GM18499 (cell line): ENCODE results near the gene BTG2.

ENCODE experiments used
- ATAC-seq: cut with Tn5 transposase; IDR thresholded peaks from one replicate; pipeline ENCODE4 v1.9.1; 2021; ENCODE audit warnings: moderate number of reproducible peaks; ENCODE audit not compliant: insufficient read depth, unreplicated experiment

The BTG2 gene

GRCh38 chr1:203335503-203335902 is 30.2 kb downstream of the BTG2 start:
- ATAC-seq = no peak

- ATAC-seq = no peak
These were observed 30.8 kb downstream of the BTG2 start for GRCh38 chr1:203336097-203336496.

- no peak for ATAC-seq
These were observed 33.2 kb downstream of the BTG2 start for GRCh38 chr1:203338335-203339036.

GRCh38 chr1:203340112-203340790 is 34.9 kb downstream of the BTG2 start:
- ATAC-seq = no peak

- no peak for ATAC-seq
These were observed 37.0 kb downstream of the BTG2 start for GRCh38 chr1:203342192-203342940.

- no peak for ATAC-seq
These were observed 38.8 kb downstream of the BTG2 start for GRCh38 chr1:203343956-203344754.

- ATAC-seq = no peak
These were observed 40.9 kb downstream of the BTG2 start for GRCh38 chr1:203346060-203346768.

GRCh38 chr1:203346769-203347102 is 41.4 kb downstream of the BTG2 start:
- ATAC-seq = no peak

- no peak for ATAC-seq
These were observed 43.8 kb downstream of the BTG2 start for GRCh38 chr1:203349166-203349565.

GRCh38 chr1:203349773-203350524 is 44.6 kb downstream of the BTG2 start:
- ATAC-seq = no peak

- ATAC-seq = no peak
These were observed 45.8 kb downstream of the BTG2 start, which contains the start of gene FMOD for GRCh38 chr1:203351037-203351625. Gene FMOD (minus strand): TSS chr1:203351122. CDS start chr1:203348270, 2,852 bp downstream.

- no peak for ATAC-seq
These were observed 48.2 kb downstream of the BTG2 start for GRCh38 chr1:203353486-203353885.

- no peak for ATAC-seq
These were observed 48.9 kb downstream of the BTG2 start for GRCh38 chr1:203354246-203354645.

- no peak for ATAC-seq
These were observed 53.8 kb downstream of the BTG2 start for GRCh38 chr1:203359010-203359571.
